HG03520 (cell line): ENCODE data around the gene MED27.
"Not testable (repeated sequence)": the region's sequence is repeated elsewhere in the genome, so short reads cannot be mapped to it uniquely, and the experiment has no call there.

ENCODE experiments used
- ATAC-seq: cut with Tn5 transposase; IDR thresholded peaks from one replicate; pipeline ENCODE4 v1.9.1; 2021; ENCODE audit warnings: mild to moderate bottlenecking, moderate library complexity; ENCODE audit not compliant: unreplicated experiment

Gene MED27

DNA sequence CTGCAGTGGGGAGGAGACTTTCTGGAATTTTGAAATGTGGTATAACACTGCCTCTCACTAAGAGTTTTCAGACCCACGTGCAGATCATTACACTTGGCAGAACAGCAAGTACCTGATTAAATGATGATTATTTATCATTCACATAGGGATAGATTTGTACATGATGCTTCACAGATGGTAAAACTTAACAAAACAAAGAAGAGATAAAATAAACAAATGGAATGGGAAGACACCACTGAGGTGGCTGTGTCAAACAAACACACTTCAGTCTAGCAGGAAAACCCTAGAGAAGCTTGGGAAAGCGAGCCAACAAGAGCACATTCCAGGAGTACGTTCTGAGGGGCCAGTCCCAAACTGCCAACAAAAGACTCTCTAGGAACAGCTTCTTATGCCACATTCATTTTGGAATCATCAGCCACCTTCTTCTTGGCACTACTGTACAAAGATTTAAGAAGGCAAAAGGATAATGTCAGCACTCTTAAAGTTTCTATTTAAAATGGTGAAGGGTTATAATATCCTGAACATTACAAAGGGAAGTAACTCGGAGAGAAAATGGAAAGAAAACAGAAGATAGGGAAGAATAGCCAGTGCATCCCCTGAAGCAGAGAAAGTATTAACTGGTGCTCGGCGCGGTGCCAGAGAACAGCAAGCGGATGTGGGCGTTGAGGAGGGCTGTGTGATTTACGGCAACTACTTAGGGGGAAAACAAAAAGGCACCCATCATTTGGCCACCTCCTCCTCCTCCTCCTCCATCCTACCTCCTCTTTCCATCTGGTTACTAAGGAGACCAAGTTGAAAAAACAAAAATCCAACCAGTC, 1.6 kb downstream of the MED27 start:
- no peak for ATAC-seq

DNA sequence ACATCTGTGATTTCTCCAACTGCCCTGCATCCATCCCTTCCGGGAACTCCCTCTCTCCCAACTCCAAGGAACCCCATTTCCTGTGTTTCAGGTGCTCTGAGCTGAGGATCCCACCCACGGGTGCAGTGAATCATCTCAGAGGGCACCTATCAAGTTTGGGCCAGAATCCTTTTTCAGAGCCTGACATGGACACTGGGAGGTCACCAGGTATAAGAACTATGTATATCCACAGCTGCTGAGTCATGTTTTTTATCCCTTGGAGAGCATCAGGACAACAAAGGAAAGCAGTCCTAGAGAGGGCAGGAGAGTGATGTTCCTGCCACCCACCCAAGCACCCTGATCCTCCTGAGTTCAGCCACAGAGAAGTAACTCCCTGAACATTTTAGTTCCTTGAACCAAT, 3.8 kb downstream of the MED27 start:
- no peak for ATAC-seq

DNA sequence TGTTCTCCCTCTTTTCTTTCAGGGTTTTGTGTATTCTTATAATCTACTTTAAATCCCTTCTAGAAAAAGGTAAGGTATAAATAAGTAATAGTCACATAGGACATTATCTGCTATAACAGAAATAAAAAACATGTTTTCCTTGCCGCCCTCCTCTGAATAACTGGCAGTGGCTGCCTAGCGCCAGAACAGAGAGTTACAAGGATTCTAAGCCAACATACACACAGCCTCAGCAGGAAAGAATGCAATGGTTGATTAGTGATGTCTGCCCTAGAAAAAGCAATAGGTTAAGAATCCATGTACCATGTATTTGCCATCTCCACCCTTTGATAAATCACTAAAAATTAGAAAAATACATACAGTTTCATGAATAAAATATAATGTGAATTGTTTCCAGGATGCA, 4.9 kb downstream of the MED27 start:
- ATAC-seq = no peak

DNA sequence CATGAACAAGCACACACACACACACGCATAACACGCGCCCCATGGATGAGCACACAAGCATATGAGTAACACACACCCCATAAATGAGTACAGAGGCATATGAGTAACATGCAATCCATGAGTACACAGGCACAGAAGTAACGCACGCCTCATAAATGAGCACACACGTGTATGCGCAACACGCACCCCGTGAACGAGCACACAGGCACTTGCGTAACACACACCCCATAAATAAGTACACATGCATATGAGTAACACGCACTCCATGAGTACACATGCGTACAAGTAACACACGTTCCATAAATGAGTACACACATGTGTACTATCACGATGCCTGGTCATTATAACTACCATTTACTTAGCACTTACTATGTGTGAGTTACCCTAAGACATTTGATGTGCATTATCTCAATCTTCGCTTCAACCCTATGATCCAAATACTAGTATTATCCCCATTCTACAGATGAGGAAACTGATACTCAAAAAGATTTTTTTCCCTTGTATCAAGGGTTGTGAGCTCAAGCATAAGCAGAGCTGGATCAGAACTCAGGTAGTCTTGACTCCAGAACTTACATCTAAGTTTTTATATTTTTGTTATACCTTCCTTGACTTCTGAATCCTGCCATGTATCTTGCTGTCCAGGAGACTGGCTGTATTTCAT, 7.7 kb downstream of the MED27 start:
- ATAC-seq = no peak

DNA sequence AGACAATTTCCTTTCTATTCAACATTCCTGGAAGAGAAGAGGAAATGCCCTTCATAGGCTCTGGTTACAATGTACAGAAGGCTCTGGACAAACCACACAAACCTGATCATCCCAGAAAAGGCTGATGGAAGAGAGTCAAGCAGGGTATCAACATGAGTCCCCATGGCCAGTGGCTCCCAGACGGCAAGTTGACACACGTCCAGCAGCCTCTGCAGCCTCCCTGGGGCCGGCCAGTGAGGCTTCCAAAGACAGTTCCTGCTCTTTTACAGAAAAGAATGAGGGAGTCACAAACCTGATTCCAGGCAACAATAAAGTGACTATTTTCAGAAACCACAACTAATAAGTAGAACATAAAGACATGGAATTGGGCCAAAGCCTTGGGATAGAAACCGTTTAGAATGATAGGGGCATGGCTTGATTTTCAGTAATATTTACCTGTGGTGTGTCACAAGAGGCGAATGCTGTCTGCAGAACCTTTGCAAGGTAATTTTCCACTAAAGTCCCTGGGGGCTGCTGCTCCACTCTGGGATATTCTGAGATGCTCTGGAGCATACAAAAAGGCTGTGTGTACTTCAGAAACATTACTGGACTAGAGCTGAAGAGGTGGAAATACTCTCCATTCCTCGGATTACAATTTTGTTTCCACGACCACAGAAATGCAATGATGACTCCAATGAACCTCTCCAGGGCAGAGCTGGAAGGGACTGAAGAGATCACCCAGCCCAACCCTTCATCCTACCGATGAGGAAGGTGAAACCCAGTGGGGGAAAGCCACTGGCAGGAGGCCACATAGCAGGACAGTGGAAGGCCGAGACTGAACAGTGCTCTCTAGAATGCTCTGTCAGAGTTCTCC, 10.4 kb downstream of the MED27 start:
- no peak for ATAC-seq

DNA sequence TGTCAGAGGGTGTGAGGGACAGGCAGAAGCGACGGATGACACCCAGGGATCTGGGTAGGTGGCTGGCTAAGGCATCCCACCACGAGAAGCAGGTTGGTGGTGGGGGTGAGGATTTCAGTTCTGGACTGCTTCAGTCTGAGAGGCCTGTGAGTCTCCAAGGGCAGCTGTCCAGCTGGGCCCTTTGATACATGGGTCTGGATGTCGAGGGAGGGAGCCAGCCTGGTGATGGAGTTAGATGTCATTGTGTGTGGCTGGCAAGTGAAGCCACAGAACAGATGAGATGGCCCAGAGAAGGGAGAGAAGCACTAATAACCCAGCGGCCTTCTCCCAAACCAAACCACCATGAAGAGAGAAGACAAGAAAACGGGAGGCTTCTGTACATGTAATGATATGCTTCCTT, 11.1 kb downstream of the MED27 start:
- no peak for ATAC-seq

DNA sequence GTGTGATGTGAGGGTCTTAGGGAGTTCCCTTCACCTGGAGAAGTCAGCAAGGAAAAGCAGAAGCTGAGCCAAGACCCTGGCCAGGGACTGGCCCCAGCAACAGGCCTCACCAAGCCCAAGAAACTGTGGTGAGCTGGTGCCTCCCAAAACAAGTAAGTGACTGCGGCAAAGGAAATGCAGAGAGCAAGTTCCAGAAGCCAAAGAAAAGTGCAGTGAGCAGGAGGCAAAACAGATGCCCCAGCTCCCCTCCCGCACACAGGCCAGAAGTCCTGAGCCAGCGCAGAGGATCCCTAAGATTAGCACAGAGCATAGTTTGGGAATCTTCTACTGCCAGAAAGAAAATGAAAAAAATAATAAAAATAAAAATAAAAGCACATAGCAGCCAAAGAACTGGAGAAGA, 13.2 kb downstream of the MED27 start:
- no peak for ATAC-seq

DNA sequence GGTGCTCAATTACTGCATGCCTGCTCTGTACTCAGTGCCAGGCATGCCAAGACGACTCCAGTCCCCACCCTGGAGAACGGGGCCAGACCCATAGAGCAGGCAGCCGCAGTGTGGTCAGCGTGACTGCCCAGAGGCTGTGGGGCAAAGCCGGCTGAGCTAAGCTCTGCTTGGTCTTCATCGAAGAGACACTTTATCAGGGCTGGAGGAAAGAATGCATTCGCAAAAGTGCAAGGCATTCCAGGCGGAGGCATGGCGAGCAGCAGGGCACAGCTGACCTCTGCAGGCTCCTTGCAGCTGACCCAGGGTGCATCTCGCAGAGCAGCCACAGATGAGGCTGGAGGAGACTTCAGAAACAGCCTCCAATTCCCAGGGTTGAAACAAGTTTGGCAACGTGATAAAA, 13.6 kb downstream of the MED27 start:
- no peak for ATAC-seq

DNA sequence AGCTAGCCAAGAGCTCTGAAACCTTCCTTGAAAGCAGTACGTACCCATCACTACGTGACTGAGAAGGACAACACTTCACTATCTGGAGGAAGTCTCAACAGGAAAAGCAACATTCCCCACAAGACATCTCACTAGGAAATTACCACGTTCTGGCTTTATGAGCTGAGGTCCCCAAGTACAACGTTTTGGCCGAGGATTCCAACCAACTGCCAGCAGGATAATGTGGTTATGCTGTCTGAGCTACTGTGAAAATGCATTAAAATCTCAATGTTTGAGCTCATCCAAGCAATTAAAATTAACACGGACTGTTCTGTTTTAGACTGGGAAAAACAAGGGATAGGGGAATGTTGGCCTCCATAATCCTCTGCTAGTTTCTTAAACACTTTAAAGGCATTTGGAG, 16.4 kb downstream of the MED27 start:
- no peak for ATAC-seq

DNA sequence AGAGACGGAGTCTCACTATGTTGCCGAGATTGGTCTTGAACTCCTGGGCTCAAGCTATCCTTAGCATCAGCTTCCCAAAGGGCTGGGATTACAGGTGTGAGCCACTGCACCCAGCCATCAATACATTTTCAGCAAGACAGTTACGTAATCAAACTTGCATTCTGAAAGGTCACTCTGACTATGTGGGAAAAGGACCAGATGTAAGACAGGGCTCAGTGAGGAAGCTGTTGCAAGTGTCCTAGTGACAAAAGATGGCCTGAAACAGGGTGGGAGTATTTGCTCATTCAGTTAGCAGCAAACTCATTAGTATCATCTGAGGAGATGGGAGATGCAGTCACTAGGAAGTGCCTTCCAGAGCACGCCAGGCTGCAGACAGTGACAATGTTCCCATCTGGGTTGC, 16.9 kb downstream of the MED27 start:
- no peak for ATAC-seq

DNA sequence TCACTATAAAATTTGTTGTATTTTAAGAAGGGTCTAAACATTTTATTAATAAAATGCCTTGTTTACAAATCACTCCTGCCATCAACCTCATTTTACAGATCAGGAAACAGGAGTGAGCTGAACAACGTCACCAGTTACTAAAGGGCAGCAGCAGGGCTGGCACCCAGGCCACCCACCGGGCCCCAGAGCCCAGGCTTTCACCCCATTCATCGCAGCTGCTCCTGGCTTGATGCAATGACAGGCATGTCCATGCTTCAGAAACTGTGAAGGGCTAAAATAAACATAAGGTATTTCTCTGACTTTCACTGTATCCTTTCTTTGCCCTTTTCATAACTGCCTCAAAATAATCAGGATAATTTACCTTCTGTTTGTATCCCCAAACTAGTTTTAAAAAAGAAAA, 18.1 kb downstream of the MED27 start:
- ATAC-seq = no peak

DNA sequence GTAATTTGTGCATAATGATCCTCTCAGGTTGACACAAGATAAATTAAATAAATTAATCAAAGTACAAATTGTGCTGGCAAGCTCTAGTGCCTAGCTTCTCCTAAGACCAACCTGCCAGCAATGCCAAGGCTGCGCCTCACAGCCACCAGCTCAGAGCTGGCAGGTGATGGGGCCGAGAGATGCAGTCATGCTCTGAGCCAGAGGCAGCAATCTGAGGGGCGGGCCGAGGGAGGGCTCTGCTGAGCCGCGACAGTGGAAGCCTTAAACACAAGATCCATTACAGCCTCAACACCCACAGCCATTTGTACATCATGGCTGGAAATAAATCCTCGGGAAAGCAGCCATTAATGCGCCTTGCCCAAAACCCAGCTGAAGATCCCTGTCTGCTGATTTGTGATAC, 20.3 kb downstream of the MED27 start:
- ATAC-seq = no peak

DNA sequence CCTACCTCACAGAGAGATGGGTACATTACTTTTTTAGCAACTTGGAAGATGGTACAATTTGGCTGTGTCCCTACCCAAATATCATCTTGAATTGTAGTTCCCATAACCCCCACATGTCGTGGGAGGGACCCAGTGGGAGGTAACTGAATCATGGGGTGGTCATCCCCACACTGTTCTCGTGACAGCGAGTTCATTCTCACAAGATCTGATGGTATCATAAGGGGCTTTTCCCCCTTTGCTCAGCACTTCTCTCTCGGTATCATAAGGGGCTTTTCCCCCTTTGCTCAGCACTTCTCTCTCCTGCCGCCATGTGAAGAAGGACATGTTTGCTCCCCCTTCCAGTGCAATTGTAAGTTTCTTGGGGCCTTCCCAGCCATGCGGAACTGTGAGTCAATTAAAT, 21.4 kb downstream of the MED27 start:
- ATAC-seq = not testable (repeated sequence)

DNA sequence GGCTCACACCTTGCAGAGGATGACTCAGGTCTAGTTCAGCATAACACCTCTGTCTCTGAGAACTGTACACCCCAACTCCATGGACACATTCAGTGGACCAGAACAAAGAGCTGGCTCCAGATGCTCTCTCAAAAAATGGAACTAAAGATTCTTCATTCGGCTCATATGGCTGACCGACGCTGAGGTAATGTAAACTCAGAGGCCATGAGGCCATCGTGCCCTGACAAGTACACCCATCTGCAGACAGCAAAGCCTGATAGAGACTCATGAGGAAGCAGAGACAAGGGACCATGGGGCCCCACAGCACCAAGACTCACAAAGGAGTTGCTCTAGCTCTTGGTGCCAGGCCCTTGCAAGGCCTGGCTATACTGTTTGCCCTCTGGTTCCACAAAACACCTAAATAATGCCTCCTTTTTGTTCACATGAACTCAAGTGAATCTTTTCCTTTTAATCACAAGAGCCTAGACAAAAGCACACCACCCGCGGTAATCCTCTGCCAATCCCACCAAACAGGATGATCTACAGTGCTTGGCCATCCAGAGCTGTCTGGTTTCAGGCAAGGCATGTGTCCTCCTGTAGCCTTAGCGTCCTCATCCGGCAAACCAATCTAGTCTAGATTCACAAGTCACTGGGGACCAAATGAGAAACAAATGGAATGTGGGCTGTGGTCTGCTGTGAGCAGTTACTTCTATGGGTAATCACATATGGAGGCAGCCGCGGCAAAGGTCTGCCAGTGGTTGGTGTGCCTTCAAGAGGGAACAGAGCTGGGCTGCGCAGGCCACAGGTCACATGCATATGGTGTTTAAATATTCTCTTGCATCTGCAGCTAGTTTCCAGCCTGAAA, 22.7 kb downstream of the MED27 start:
- no peak for ATAC-seq

DNA sequence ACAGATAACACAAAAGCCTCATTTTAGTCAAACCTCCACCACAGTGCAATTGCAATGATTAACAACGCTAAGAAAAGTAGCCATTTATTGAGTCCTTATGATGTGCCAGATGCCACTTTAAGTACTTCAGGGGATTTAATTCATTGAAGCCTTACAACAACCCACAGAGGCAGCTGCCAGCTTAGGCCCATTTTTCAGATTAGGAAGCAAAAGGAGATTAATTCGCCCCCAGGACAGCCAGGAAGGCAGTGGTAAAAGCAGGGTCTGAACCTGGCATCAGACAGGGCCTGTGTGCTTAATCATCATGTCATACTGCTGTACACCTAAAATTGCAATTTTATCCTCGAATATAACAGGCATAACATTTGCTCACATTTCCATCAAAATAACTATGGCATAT, 23.9 kb downstream of the MED27 start:
- no peak for ATAC-seq

DNA sequence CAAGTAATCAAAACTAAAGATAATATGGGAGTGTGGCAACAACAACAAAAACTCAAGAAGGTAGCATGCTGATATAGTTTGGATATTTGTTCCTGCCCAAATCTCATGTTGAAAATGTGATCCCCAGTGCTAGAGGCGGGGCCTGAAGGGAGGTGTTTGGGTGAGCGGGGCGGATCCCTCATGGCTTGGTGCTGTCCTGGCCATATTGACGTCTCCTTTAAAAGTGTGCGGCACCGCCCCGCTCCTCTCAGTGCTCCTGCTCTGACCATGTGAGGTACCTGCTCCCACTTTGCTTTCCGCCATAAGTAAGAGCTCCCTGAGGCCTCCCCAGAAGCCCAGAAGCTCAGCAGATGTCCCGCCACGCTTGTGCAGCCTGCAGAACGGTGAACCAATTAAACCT, 25.6 kb downstream of the MED27 start:
- ATAC-seq = no peak

DNA sequence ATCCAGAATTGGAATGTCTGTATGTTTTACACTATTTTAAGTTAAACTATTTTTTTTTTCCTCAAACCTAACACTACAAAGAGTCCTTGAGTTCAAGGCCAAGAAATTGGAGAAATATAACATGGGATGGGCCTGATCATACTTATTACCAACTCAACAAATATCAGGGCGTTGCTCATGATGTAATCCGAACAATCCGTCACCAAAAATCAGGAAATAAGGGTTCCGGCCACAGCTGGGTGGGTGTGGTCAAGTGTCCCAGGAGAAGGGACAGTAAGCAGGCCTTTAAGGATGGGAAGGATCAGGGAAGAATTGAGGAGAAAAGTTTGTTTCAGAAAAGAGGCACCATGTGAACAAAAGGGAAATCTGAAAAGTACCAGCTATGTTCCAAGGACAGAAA, 29.8 kb downstream of the MED27 start:
- ATAC-seq = no peak

DNA sequence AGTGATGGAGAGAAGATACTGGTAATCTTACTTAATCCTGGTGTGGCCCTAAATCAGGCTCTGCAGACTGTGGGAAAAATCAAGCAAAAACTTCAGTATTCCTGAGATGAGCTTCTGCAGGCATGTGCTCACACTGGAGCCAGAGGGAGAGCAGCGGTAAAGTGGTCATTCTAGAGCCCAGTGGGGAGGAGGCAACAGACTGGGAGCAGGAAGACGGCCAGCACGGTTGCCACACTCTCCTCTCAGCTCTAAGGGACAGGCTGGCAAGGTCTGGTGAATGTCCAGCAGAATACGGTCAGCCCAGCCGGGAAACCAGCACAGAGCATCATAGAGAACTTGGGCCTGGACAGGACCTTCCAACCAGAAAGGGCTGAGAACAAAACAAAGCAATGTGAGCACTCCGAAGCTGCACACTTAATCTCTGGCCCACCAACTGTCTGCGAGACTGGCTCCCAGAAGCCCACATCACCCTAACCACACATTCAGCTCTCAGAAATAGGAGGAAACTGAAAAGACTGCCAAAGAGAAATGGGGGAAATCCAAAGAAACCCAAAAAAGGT, 30.3 kb downstream of the MED27 start:
- ATAC-seq = no peak

DNA sequence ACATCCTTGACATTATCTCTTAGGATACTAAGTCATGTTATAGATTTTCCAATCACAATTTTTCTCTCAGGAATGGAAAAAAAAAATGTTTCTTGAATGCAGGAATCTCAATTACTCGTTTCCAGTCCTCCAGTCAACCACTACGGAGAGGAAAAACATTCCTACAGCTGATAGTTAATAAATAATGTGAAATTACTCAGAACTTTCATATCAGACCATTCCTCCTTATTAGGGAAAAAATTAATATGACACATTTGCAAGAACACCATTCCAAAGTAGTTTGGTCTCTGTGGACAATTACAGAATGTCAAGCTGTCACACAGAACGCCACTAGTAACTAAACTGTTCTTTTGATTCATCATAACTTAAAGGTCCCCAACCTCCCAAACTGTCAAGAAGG, 31.5 kb downstream of the MED27 start:
- ATAC-seq = no peak

DNA sequence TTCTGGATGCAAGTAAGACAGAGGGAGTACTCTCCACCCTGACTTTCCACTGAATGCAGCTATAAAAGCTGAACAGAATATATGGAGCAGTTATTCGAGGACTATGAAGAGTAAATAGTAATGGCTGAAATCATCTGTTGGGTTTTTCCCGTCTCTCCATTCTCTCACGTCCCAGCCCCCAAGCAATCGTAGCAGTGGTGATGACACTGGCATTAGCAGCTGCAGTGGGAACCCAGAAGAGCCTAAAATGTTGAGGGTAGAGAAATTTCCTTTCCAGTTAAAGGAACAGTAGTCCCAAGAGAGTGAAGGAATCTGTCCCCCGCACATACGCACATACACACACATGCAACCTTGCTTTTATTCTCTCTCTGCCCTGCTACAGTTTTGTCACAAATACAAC, 33.2 kb downstream of the MED27 start:
- ATAC-seq = no peak
